Fibroblast of skin of right biceps (primary cell): ENCODE data around the gene PAX8.
A peak's percentile ranks its signal among the peaks of the same experiment; 100 is the strongest.

ENCODE experiments used
- DNase-seq: peaks from one replicate; pipeline ENCODE4 v3.0.0-alpha.2; 2013

PAX8 gene

GRCh38 chr2:113219092-113219441 lies 59.7 kb downstream of the PAX8 start:
- no peak for DNase-seq

- DNase-seq: no peak
Measured at GRCh38 chr2:113218283-113219091, 60.2 kb downstream of the PAX8 start.

DNA sequence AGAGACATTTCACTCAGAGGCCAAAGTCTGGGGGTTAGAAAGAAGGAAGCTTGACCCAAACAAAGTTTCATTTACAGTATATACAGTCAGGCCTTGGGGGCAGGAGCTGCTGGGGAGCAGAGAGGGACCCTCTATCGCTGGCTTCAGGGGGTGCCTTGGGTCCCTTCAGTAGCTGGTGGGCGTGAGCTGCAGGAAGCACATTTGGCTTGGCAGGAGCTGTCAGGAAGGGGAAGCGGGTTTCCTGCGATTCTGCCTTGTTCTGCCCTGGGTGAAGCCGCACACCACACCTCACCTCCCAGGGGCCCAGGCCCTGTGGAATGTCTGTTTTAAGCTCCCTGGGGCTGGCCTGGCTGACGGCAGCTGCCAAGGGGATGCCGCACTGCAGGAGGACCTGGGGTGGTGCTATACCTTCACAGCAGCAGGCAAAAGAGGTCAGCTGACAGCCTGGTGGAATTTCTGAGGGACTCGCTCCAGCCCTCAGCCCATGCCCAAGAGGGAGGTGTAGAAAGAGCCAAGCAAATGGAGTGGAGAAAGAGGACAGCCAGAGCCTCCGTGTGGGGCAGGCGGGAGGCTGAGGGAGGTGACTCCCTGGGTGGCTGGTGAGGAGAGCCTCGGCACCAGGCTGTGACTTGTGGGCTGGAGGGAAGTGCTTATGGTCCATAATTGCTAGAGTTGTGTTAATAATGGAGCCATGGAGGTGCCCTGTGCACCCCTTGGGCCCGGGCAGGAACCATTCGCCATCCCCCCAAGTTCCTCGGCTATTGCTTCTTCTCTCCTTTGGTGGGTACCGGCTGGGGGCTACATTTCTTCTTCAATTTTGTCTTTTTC lies 61.1 kb downstream of the PAX8 start:
- DNase-seq: no peak

DNA sequence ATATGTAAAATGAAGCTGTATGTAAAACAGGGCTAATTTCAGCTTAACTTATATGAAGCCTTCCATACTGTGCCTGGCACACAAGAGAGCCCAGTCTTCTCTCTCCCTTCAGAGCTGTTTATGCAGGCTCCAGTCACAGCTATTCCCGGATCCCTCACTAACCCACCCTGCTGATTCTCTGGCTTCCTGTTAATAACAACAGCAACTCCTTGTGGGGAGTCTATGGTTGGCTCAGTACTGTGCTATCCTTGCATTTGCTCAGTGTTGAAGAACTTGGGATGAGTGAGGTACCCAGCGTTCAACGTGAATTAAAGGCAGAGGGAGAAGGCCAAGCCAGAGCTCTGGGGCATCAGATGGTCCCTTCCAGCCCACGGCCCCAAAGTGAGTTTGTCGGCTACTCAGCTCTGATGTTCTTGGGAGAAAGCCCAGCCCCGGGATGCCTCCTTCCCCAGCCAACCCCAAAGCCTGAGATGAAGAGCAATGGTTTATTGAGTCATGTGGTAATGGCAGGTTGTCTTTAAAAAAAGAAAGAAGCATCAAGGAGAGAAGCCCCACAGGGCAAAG lies 61.7 kb downstream of the PAX8 start:
- no peak for DNase-seq

DNA sequence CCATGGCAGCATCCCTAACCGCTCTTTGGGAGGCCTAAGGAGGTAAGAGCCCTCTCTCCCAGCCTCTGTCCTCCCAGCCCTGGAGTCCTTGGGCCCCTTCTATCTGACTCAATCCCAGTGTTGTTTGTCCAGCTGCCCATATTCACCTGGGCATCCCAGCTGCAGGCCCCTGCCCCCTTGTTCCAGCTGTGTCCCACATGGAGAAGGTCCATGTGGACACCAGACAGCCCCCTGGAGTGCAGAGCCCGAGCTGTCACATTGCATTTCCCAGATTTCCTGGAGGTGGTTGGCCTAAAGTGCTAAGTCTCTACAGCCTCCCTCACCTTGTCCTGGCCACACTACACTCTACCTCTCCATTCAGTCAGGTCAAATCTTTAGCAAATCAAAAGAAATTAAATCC lies 62.4 kb downstream of the PAX8 start:
- DNase-seq: no peak

DNA sequence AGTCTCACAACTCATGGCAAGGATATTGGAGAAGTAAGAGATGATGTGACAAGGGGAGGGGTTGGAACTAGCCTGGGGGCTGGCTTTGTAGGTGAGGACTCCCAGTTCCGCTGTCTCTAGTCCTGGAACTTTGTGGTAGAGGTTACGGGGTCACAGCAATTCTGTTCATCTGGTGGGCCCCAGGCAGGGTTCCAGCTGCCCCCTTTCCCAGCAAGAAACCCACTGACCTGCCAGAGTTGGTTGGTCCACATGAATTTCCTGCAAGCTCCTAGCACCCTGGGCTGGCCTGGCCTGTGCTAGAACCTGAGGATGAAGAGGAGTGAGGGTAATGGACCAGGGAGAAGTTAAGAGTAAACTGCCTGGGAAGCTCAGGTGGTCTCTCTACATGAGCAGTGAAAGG lies 63.7 kb downstream of the PAX8 start:
- no peak for DNase-seq

DNA sequence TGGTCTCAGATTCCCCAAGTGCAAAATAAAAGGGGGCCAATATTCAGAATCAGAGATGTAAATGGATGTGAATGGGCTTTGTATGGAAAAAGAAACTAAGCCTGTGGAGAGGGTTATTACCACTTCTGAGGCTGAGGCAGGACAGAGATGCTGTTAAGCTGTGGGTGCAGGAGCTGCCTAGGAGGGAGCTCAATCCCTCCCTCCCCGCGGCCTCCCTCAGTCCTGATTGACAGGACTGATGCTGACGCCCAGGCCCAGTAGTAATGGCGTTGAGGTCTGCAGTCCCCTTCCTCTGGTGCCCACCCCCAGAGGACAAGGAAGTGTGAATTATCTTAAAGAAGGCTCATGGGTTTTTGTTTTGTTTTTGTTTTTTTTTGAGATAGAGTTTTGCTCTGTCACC lies 64.6 kb downstream of the PAX8 start:
- DNase-seq: no peak

- no peak for DNase-seq
Measured at GRCh38 chr2:113213061-113213930, 65.4 kb downstream of the PAX8 start.

- peak; percentile 38 for DNase-seq
Measured at GRCh38 chr2:113212245-113213060, 66.3 kb downstream of the PAX8 start.

DNA sequence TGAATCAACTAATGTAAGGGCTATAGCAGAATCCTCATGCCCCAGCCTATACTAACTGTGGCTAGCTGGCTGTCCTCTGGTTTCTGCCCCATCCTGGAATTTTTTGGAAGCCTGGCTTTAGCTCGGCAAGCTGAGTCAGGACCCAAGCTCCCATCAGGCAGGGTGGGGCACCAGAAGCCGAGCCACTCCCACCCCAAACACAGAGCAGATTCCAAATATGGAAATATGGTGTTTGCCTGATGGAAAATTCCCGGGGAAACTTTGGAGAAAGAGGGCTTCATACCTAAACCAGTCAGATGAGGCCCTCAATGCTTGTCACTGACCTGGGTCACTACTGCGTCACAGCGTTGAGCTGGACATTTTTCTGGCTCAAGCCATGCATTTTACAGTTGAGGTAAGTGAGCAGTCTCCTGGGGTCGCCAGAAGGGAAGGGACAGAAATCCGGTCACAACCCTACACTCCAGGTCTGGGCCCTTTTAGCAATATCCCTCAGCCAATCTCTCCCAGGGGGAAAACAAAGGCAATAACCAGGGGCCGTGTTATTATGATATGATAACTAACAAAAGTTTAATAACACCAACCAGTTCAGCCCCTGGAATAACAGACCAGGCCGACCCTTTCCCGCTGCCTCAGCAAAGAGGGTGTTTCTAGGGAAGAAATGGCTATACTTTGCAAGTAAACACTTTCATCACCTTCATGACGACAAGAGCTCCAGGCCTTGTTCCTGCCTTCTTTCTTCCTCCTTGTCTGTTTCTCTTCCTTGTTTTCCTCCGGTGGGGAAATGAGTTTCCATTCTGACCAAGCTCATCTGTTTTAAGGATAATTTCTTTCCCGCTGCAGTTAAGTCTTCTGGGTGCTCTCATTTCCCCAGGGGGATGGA lies 67.3 kb downstream of the PAX8 start:
- peak; percentile 86 for DNase-seq

GRCh38 chr2:113209646-113210171 lies 69.0 kb downstream of the PAX8 start:
- DNase-seq: no peak

DNA sequence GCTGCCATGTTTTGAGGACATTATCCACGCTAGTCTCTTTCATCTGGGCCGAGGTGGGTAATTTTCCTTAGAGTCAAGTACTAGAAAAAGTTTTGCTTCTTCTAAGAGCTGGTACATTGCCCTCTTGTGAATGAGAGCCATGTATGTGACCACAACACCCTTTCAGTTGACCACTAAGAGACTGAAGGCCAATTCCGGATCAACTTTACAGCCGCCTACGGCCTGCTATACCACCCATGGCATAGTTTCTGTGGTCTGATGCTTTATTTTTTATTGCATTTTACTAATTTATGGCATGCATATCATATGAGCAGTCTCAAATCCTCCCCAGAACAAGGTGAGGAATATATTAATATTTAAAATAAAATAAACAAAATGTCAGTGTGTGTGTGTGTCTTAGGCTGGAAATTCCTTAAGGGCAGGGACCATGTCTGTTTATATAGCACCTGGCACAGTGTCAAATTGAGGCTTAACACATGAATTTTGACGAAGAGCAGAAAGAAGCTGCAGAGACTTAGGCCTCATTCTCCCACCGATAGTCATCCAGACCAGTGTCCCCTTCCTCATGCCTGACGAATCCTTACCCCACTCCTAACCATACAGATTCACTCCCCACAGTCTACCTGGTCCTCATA lies 69.6 kb downstream of the PAX8 start:
- peak; percentile 55 for DNase-seq

- no peak for DNase-seq
Measured at GRCh38 chr2:113208396-113208795, 70.3 kb downstream of the PAX8 start.

DNA sequence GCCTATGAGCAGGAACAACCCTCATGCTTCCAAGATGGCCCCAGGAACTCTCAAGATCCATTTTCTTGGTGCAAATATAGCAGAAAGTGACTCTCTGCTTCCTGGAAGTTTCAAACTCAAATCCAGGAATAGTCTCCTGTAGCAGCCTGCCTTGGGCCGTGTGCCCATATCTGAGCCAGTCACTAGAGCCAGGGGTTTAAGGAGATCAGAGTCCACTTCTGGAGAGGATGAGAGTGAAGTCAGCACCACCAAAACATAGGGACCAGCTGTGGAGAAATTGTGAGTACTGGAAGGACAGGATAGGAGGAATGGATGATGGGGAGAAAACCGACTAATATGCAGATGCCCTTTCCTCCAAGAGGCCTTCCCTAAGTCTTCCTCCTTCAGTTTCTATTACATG lies 71.7 kb downstream of the PAX8 start:
- DNase-seq: no peak

DNA sequence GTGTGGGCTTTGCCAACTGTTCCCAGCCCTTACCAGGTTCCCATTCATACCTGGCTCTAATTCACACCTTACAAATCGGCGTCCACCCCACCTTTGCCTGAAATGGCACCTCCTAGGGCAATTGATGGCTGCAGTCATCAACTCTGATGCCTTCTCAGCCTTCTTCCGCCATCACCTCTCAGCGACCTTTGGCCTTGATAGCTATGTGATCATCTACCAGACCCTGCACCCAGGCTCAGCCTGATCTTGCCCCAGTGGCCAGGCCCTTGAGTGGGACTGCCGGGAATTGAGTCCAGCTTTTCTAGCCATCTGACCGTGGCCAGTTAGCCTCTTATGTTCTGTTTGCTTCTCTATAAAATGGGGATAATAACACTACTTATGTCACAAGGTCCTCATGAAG lies 72.5 kb downstream of the PAX8 start:
- DNase-seq: no peak

DNA sequence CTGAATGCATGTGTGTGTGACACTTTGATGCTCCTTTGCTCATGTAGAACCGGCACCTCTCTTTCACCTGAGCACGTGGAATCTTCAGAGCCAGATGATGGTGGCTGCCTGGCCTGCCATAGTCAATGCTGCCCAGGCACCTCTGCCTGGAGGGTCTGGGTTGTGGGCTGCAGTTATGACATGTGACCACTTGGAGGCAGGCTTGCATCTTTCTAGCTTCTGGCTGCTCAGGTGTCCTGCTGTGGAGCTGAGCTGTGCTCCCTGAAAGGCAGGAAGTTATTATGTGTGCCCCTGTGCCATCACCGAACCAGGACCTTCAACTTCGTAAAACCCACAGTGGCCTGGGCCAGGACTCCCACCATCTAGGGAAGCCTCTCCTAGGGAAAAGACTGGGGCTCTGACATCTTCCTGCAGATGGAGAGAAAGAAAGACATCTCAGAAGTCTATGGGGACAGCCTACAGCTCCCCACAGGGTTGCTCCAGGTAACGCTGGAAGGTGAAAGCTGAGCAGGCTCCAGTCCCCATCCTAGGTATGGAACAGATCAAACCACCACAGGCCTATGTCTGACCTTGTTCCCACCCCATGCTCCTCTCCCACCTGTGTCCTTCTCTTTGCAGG lies 74.7 kb downstream of the PAX8 start:
- DNase-seq: peak; percentile 63

GRCh38 chr2:113203217-113203530 lies 75.5 kb downstream of the PAX8 start:
- DNase-seq: no peak

DNA sequence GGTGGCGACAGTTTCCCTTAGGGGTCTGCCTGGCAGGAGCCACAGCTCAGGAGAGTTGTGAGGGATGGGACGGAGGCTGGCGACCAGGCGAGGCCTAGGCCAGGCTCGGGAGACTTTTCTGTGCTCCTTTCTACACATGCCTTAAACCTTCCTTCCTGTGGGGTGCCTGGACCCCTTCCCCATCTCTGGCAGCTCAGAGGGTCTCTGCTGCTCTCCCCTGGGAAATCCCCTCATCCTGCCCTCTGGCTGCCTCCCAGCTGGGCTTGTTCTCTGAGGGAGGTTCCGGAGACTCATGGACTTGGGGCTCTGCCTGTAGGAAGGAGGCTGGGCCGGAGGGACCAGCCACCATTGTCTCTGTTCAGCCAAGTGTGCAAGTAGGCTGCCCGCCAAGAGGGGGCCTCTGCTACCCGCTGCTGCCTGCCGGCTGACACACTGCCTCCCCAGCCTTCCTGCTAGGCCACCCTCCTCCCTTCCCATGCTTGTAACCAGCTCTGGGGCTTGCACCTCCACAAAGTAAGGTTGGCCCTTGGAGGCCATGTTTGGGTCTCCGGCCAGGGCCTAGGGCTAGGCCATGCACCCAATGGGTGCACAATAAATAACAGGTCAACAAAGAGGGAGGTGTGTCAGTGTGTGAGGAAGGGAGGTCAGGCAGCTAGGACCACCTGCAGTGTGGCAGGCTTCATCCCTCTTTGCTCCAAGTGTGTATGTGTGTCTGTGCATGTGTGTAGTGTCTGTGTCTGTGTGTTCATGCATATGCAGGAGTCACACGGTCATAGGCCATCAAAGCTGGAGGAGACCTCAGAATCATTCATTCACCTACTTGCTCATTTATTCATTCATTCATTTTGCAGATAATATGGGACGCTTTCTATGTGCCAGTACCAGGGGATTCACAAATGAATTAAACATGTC lies 76.2 kb downstream of the PAX8 start:
- no peak for DNase-seq
